SU-DHL-6 (cell line): ENCODE results near the gene MYOZ3.

Experiments used
- CTCF ChIP-seq: fragments of 200-600 bp; sonication (generic); IDR thresholded peaks from one replicate; pipeline ENCODE4 v1.5.1; 2017; ENCODE audit warnings: antibody characterized with exemption, mild to moderate bottlenecking, low read length, moderate library complexity; ENCODE audit not compliant: insufficient read depth, poor library complexity, severe bottlenecking
- EZH2phosphoT487 ChIP-seq: fragments of 200-600 bp; sonication (generic), shearing (Covaris generic); conservative IDR thresholded peaks from 2 replicates; pipeline ENCODE4 v1.6.1; 2018; ENCODE audit warnings: mild to moderate bottlenecking, antibody characterized with exemption, low read length, moderate library complexity, mixed read lengths

GRCh38 chr5:150661821-150662596, 958 bp downstream of the MYOZ3 start:
- TF ChIP-seq CTCF (no peak), EZH2phosphoT487 (no peak)
